ENCODE data around the gene CASTOR1.

- no peak for TF ChIP-seq EP300 (IDR thresholded peaks at IDR 0.05)
- TF ChIP-seq CTCF (IDR thresholded peaks at IDR 0.05), result no peak
- no peak for TF ChIP-seq POLR2A (IDR thresholded peaks at IDR 0.05)
- no peak for TF ChIP-seq POLR2AphosphoS5 (IDR thresholded peaks at IDR 0.05)
Observed at GRCh38 chr22:30286331-30286730, 3.0 kb downstream of the CASTOR1 start.

All from sigmoid colon (tissue), 4 donors.